IMR-90 (cell line): ENCODE data around the gene BCL2L13.
A peak's percentile ranks its signal among the peaks of the same experiment; 100 is the strongest.

Experiments
- CTCF ChIP-seq: conservative IDR thresholded peaks from 2 replicates; pipeline ENCODE4 v1.5.1; 2012; ENCODE audit warnings: mild to moderate bottlenecking, low read depth, low read length, improper control_type of control experiment
- FOS ChIP-seq: fragments of 150-350 bp; IDR thresholded peaks from 2 replicates; pipeline ENCODE4 v1.6.1; 2016; ENCODE audit warnings: low read depth, low read length
- RAD21 ChIP-seq: IDR thresholded peaks from 2 replicates; pipeline ENCODE4 v1.6.1; 2012; ENCODE audit warnings: low read length, improper control_type of control experiment

GRCh38 chr22:17705951-17706900 is 67.7 kb downstream of the BCL2L13 start:
- TF ChIP-seq RAD21 = peak; percentile 20; the same call in 1 of the 2 replicates
- no peak for TF ChIP-seq CTCF
- no peak for TF ChIP-seq FOS
